Neuronal stem cell (in vitro differentiated cells): Measurements from ENCODE around the gene FGD3.

ENCODE experiments used
- DNase-seq: peaks from one replicate; pipeline ENCODE4 v3.0.0-alpha.2; 2013; ENCODE audit warnings: low spot score
- H2AFZ ChIP-seq: one replicate; pipeline ENCODE4 v1.6.1; 2013; ENCODE audit warnings: mild to moderate bottlenecking, low read length, inconsistent platforms
- H2AK5ac ChIP-seq: 2 replicates; pipeline ENCODE4 v1.6.1; 2013; ENCODE audit warnings: low read depth, mild to moderate bottlenecking, inconsistent platforms, low read length, moderate library complexity, mixed read lengths
- H2BK120ac ChIP-seq: 2 replicates; pipeline ENCODE4 v1.6.1; 2013; ENCODE audit warnings: low read depth, mild to moderate bottlenecking, inconsistent platforms, low read length, moderate library complexity, mixed read lengths
- H2BK12ac ChIP-seq: one replicate; pipeline ENCODE4 v1.6.1; 2013; ENCODE audit warnings: low read length, inconsistent platforms
- H2BK15ac ChIP-seq: 2 replicates; pipeline ENCODE4 v1.6.1; 2013; ENCODE audit warnings: mild to moderate bottlenecking, low read length, inconsistent platforms, mixed read lengths
- H2BK5ac ChIP-seq: one replicate; pipeline ENCODE4 v1.6.1; 2013; ENCODE audit warnings: inconsistent platforms, mild to moderate bottlenecking, low read length, moderate library complexity
- H3K14ac ChIP-seq: one replicate; pipeline ENCODE4 v1.6.1; 2013; ENCODE audit warnings: low read length, inconsistent platforms
- H3K18ac ChIP-seq: 2 replicates; pipeline ENCODE4 v1.6.1; 2013; ENCODE audit warnings: low read length, inconsistent platforms
- H3K23ac ChIP-seq: 2 replicates; pipeline ENCODE4 v1.6.1; 2013; ENCODE audit warnings: low read depth, mild to moderate bottlenecking, mixed read lengths, low read length, inconsistent platforms; ENCODE audit not compliant: poor library complexity
- H3K27ac ChIP-seq: replicated peaks from 3 replicates; pipeline ENCODE4 v1.5.1; 2013; ENCODE audit warnings: low read length, inconsistent platforms
- H3K27me3 ChIP-seq, 3 experiments: 2 replicates each; pipeline ENCODE4 v1.6.1; 2013; ENCODE audit warnings: low read length in 3 of 3, mild to moderate bottlenecking in 2 of 3, inconsistent platforms in 1 of 3, low read depth in 1 of 3, mixed read lengths in 1 of 3, moderate library complexity in 1 of 3; ENCODE audit not compliant: control insufficient read depth in 3 of 3, insufficient read depth in 3 of 3
- H3K36me3 ChIP-seq, 2 donors: replicated peaks in 1 of 2; 2 replicates each; pipeline ENCODE4 v1.6.1; 2013; ENCODE audit warnings: low read length in 2 of 2; ENCODE audit not compliant: control insufficient read depth in 2 of 2, insufficient read depth in 2 of 2
- H3K4ac ChIP-seq: 2 replicates; pipeline ENCODE4 v1.6.1; 2013; ENCODE audit warnings: inconsistent platforms, mild to moderate bottlenecking, low read length, moderate library complexity
- H3K4me1 ChIP-seq, 2 donors: 1 replicate in 1 of 2; 2 replicates in 1 of 2; pipeline ENCODE4 v1.6.1; 2013; ENCODE audit warnings: low read length in 2 of 2, low read depth in 1 of 2; ENCODE audit not compliant: control insufficient read depth in 2 of 2, insufficient read depth in 1 of 2
- H3K4me2 ChIP-seq: one replicate; pipeline ENCODE4 v1.6.1; 2013; ENCODE audit warnings: mild to moderate bottlenecking, low read length, inconsistent platforms; ENCODE audit not compliant: insufficient read depth, poor library complexity, severe bottlenecking
- H3K4me3 ChIP-seq, 2 donors: 2 replicates each; pipeline ENCODE4 v1.5.1; 2013; ENCODE audit warnings: low read length in 2 of 2, mild to moderate bottlenecking in 2 of 2, inconsistent platforms in 1 of 2, moderate library complexity in 1 of 2
- H3K79me1 ChIP-seq: one replicate; pipeline ENCODE4 v1.6.1; 2013; ENCODE audit warnings: low read depth, mild to moderate bottlenecking, inconsistent platforms, low read length, moderate library complexity
- H3K9ac ChIP-seq: one replicate; pipeline ENCODE4 v1.6.1; 2013; ENCODE audit warnings: mild to moderate bottlenecking, low read depth, low read length, inconsistent platforms; ENCODE audit not compliant: poor library complexity
- H3K9me3 ChIP-seq, 2 donors: replicated peaks in 1 of 2; 2 replicates each; pipeline versions ENCODE3 to v1.6.1; 2013; ENCODE audit warnings: low read length in 2 of 2, mild to moderate bottlenecking in 2 of 2, inconsistent platforms in 1 of 2, low read depth in 1 of 2, mixed read lengths in 1 of 2, moderate library complexity in 1 of 2; ENCODE audit not compliant: control insufficient read depth in 2 of 2, insufficient read depth in 1 of 2
- H4K8ac ChIP-seq: one replicate; pipeline ENCODE4 v1.6.1; 2013; ENCODE audit warnings: low read depth, mild to moderate bottlenecking, inconsistent platforms, low read length, moderate library complexity
- H4K91ac ChIP-seq: one replicate; pipeline ENCODE4 v1.6.1; 2013; ENCODE audit warnings: low read length, low read depth, mild to moderate bottlenecking, inconsistent platforms; ENCODE audit not compliant: poor library complexity
- WGBS, 2 donors: extraction: QIAGEN DNeasy Blood & Tissue Kit; methylation state at CpG; one replicate each; pipeline ENCODE4 v1.1.7; 2013; ENCODE audit warnings: missing lambda C conversion rate in 2 of 2, mixed read lengths in 1 of 2; ENCODE audit not compliant: insufficient read length in 2 of 2, insufficient replicate concordance in 1 of 2; ENCODE audit errors: extremely low coverage in 2 of 2; 5-methylcytosine and 5-hydroxymethylcytosine counted together

FGD3 gene

GRCh38 chr9:93084471-93084881 is 137.2 kb downstream of the FGD3 start:
- H4K8ac ChIP-seq, result no peak overlapping the region
- H2AK5ac ChIP-seq, result peak overlapping the region; percentile 60
- peaks cover 0 to 3% (median 0%) of the 10 kb centered on the region in 3 experiments for H3K27me3 ChIP-seq
- H3K27ac ChIP-seq, result no peak overlapping the region
- no peak overlapping the region for H3K4me3 ChIP-seq
- peak overlapping the region; percentile 52 for H2BK15ac ChIP-seq
- H3K36me3 ChIP-seq, result no peaks in the 10 kb centered on the region
- no peak overlapping the region for H2BK120ac ChIP-seq
- no peak for DNase-seq
- H3K9ac ChIP-seq, result peak overlapping the region; percentile 63
- H3K23ac ChIP-seq, result peak overlapping the region; percentile 76
- H3K79me1 ChIP-seq, result no peaks in the 10 kb centered on the region
- H3K9me3 ChIP-seq, result peaks cover 0 to 1% of the 10 kb centered on the region in 2 donors
- peak overlapping the region; percentile 47 for H3K14ac ChIP-seq
- no peak overlapping the region for H4K91ac ChIP-seq
- WGBS, 2 donors, result no CpG with 5 or more reads among the region's 6 CpGs
- no peak overlapping the region for H3K4me2 ChIP-seq
- H3K4ac ChIP-seq, result peak overlapping the region; percentile 69
- H3K18ac ChIP-seq, result peak overlapping the region; percentile 68
- H2BK5ac ChIP-seq, result no peak overlapping the region
- H3K4me1 ChIP-seq, result no peaks in the 10 kb centered on the region
- H2AFZ ChIP-seq, result no peak overlapping the region
- H2BK12ac ChIP-seq, result no peak overlapping the region

DNA sequence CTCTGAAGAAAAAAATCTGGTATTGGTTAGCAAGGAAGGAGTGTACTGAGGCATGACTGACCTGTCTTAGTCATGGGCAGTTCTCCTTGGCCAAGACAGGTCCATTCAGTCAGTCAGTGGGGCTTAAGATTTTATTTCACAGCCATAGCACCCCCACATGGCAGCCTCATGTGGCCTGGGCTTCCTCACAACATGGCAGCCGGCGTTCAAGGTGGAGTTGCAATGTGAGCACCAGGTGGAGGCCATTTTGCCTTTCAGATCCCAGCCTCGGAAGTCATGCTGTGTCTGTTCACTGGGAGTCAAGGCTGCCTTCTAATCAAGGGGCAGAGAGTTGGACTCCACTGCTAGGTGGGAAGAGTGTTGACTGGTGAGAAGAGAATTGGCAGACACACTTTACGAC is 138.4 kb downstream of the FGD3 start:
- Histone ChIP-seq H2BK120ac (no peak overlapping the region), H3K4me3 (no peak overlapping the region), H3K27me3 (peaks cover 0 to 3% (median 0%) of the 10 kb centered on the region in 3 experiments), H3K79me1 (no peaks in the 10 kb centered on the region), H2AFZ (no peak overlapping the region), H3K36me3 (no peaks in the 10 kb centered on the region), H3K4me1 (no peaks in the 10 kb centered on the region), H3K4me2 (no peak overlapping the region), H2BK15ac (no peak overlapping the region), H3K23ac (no peak overlapping the region), H2AK5ac (no peak overlapping the region), H3K4ac (no peak overlapping the region), H4K91ac (no peak overlapping the region), H3K9me3 (peaks cover 0 to 1% of the 10 kb centered on the region in 2 donors), H3K27ac (no peak overlapping the region), H4K8ac (no peak overlapping the region), H3K18ac (peak overlapping the region; percentile 41), H2BK12ac (no peak overlapping the region), H3K9ac (no peak overlapping the region), H3K14ac (no peak overlapping the region), H2BK5ac (no peak overlapping the region)
- DNase-seq, result no peak
- no CpG with 5 or more reads among the region's 4 CpGs for WGBS, 2 donors
